Spleen (tissue), 11 donors: Measurements from ENCODE around the gene TRPM1. TPM values are rescaled to one million over a fixed set of nuclear protein-coding genes. Genes with fewer than 3 reads are reported as not detected.
A peak's percentile ranks its signal among the peaks of the same experiment; 100 is the strongest.

Experiments used
- DNase-seq: peaks from one replicate; pipeline ENCODE4 v3.0.0-alpha.2; 2020
- H3K27ac ChIP-seq, 8 donors: fragments of 200-600 bp; sonication (generic) in 7 of 8; 1 replicate in 4 of 8; 2 replicates in 4 of 8; pipeline versions ENCODE4 v1.5.0 to v1.8.0; 2016 to 2021; ENCODE audit warnings: inconsistent platforms in 4 of 8, mild to moderate bottlenecking in 4 of 8, moderate library complexity in 1 of 8
- H3K27me3 ChIP-seq, 7 donors: fragments of 200-600 bp; sonication (generic) in 6 of 7; replicated peaks in 1 of 7; 1 replicate in 4 of 7; 2 replicates in 3 of 7; pipeline versions ENCODE4 v1.5.0 to v1.8.0; 2016 to 2021; ENCODE audit warnings: inconsistent platforms in 3 of 7, mild to moderate bottlenecking in 1 of 7
- H3K36me3 ChIP-seq, 6 donors: fragments of 200-600 bp; sonication (generic) in 5 of 6; 1 replicate in 4 of 6; 2 replicates in 2 of 6; pipeline versions ENCODE4 v1.5.0 to v1.8.0; 2016 to 2021; ENCODE audit warnings: inconsistent platforms in 2 of 6
- H3K4me1 ChIP-seq, 6 donors: fragments of 200-600 bp; sonication (generic) in 5 of 6; 1 replicate in 3 of 6; 2 replicates in 3 of 6; pipeline versions ENCODE4 v1.5.0 to v1.8.0; 2016 to 2021; ENCODE audit warnings: inconsistent platforms in 3 of 6
- H3K4me3 ChIP-seq, 8 donors: fragments of 200-600 bp; sonication (generic) in 7 of 8; 1 replicate in 4 of 8; 2 replicates in 4 of 8; pipeline versions ENCODE4 v1.5.0 to v1.8.0; 2016 to 2021; ENCODE audit warnings: inconsistent platforms in 4 of 8, mild to moderate bottlenecking in 4 of 8, moderate library complexity in 2 of 8
- H3K9me3 ChIP-seq, 8 donors: fragments of 200-600 bp; sonication (generic) in 7 of 8; 1 replicate in 4 of 8; 2 replicates in 4 of 8; pipeline versions ENCODE4 v1.5.0 to v1.8.0; 2016 to 2021; ENCODE audit warnings: inconsistent platforms in 4 of 8
- POLR2A ChIP-seq, 3 donors: fragments of 450-650 bp; IDR thresholded peaks; one replicate each; pipeline ENCODE4 v1.5.1; 2017; ENCODE audit warnings: antibody characterized with exemption in 3 of 3, mild to moderate bottlenecking in 1 of 3
- POLR2AphosphoS5 ChIP-seq, 3 donors: sonication (generic); formaldehyde crosslinking; IDR thresholded peaks; one replicate each; pipeline ENCODE4 v1.5.1; 2017; ENCODE audit warnings: antibody characterized with exemption in 3 of 3
- WGBS, 5 donors: extraction: QIAGEN DNeasy Blood & Tissue Kit in 3 of 5; methylation state at CpG; one replicate each; pipeline versions ENCODE4 v1.1.5 to v1.1.7; 2013 to 2018; 5-methylcytosine and 5-hydroxymethylcytosine counted together
- intact Hi-C: fragments of 100-400 bp; cut with DNase I; formaldehyde crosslinking; loops from one replicate; pipeline ENCODE4 v1.15.0; 2023; ENCODE audit warnings: low total_unique reads
- polyA plus RNA-seq, 3 donors: library from polyadenylated mRNA; stranded (reverse); fragments of 200-250 nt; gene quantifications; one replicate each; pipeline ENCODE4 v1.2.1, GENCODE V29; 2013
- total RNA-seq, 7 donors: library from RNA; depleted of rRNA in 3 of 7; stranded (reverse); fragments of >200 nt in 3 of 7; fragmentation: NEBNext Ultra II Directional in 4 of 7; extraction: Animal tissue kit (Norgen Biotek cat#: 25700) in 4 of 7; gene quantifications; one replicate each; pipeline versions ENCODE4 v1.1.0 to v1.2.1, GENCODE V29; 2016 to 2021
- TF ChIP-seq, protein P1 (sequence below), 11 experiments: fragments of 200-600 bp in 7 of 11; fragments of 450-650 bp in 4 of 11; sonication (generic) in 4 of 11; IDR thresholded peaks in 8 of 11; conservative IDR thresholded peaks in 3 of 11; 1 replicate in 7 of 11; 2 replicates in 4 of 11; pipeline versions ENCODE4 v1.4.0 to v1.8.0; 2016 to 2021; ENCODE audit warnings: antibody characterized with exemption in 11 of 11, inconsistent platforms in 4 of 11, mild to moderate bottlenecking in 1 of 11
- donor health status: healthy with polysubstance abuse.
- donor health status: DM: no; HTN: no; CAD: no; lungs with moderate emphysema.
- donor health status: DM: no; HTN: no; CAD: no.
- donor health status: Bipolar disorder and iron deficiency.
- donor health status: healthy.
- donor health status: DM: no; HTN: no; CAD: no.
- donor health status: DM: yes; HTN: yes; CAD: no.

TRPM1 gene
- total and polyA plus RNA-seq, 10 donors = 0.06 to 0.42 TPM; not detected in 8

DNA sequence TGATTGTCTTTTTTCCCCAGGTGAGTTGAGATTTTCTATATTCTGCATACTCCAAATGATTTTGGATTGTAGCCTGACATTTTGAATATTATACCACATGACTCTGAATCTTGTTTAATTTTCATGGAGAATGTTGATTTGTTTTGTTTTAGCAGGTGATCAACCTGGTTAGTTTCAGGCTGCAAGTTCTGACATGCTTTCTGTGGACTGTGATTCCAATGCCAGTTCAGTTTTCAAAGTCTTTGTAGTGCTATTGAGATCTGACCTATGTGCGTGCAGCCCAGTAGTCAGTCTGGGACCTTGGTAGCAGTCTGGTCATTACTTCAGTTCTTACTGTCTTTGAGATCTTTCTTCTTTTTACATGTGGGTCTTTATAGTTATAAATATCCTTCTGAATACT, 91.5 kb downstream of the TRPM1 start:
- WGBS, 5 donors = 94 to 100% (median 100%) methylated on average over 1 of the region's 1 CpG
- Histone ChIP-seq H3K9me3 (peaks cover 0 to 22% (median 18%) of the 10 kb centered on the region in 8 donors), H3K4me1 (peaks cover 0 to 34% (median 20%) of the 10 kb centered on the region in 6 donors), H3K36me3 (no peaks in the 10 kb centered on the region), H3K27me3 (no peaks in the 10 kb centered on the region), H3K4me3 (no peak overlapping the region), H3K27ac (no peak overlapping the region)
- TF ChIP-seq, protein P1, sequence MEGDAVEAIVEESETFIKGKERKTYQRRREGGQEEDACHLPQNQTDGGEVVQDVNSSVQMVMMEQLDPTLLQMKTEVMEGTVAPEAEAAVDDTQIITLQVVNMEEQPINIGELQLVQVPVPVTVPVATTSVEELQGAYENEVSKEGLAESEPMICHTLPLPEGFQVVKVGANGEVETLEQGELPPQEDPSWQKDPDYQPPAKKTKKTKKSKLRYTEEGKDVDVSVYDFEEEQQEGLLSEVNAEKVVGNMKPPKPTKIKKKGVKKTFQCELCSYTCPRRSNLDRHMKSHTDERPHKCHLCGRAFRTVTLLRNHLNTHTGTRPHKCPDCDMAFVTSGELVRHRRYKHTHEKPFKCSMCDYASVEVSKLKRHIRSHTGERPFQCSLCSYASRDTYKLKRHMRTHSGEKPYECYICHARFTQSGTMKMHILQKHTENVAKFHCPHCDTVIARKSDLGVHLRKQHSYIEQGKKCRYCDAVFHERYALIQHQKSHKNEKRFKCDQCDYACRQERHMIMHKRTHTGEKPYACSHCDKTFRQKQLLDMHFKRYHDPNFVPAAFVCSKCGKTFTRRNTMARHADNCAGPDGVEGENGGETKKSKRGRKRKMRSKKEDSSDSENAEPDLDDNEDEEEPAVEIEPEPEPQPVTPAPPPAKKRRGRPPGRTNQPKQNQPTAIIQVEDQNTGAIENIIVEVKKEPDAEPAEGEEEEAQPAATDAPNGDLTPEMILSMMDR (IDR thresholded peaks at IDR 0.05 in 8 of 11, conservative IDR thresholded peaks at IDR 0.05 in 3 of 11) = no peak
- TF ChIP-seq POLR2A (IDR thresholded peaks at IDR 0.05) (no peak), POLR2AphosphoS5 (IDR thresholded peaks at IDR 0.05) (no peak)
- no peak for DNase-seq
- intact Hi-C loops = no loop called here

DNA sequence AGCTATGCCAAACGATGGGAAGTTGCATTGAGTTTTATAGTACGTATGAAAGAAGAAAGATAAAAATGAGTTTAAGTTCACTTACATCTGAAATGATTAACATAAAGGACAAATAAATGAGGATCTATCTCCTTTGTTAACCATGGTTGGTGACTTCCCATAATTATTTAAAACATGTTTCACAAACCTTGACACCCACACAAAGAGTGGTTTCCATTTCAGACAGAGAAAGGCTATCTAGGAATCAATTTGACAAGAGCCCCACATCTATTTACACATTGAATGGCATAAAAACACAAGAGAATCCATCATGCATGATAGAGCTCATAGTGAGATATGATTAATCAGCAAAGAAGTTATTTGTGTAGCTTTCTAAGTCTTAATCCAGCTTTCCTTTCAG, 95.9 kb downstream of the TRPM1 start:
- H3K4me3 ChIP-seq = no peak overlapping the region
- intact Hi-C loops = no loop called here
- TF ChIP-seq, protein P1 (IDR thresholded peaks at IDR 0.05 in 8 of 11, conservative IDR thresholded peaks at IDR 0.05 in 3 of 11) = no peak
- TF ChIP-seq POLR2A (IDR thresholded peaks at IDR 0.05) = no peak
- TF ChIP-seq POLR2AphosphoS5 (IDR thresholded peaks at IDR 0.05) = no peak
- H3K27ac ChIP-seq = no peak overlapping the region
- 64 to 75% (median 65%) methylated on average over 2 of the region's 2 CpGs for WGBS, 5 donors
- no peaks in the 10 kb centered on the region for H3K36me3 ChIP-seq
- no peak for DNase-seq
- H3K27me3 ChIP-seq = no peaks in the 10 kb centered on the region
- peaks cover 0 to 47% (median 28%) of the 10 kb centered on the region in 6 donors for H3K4me1 ChIP-seq
- H3K9me3 ChIP-seq = no peaks in the 10 kb centered on the region

DNA sequence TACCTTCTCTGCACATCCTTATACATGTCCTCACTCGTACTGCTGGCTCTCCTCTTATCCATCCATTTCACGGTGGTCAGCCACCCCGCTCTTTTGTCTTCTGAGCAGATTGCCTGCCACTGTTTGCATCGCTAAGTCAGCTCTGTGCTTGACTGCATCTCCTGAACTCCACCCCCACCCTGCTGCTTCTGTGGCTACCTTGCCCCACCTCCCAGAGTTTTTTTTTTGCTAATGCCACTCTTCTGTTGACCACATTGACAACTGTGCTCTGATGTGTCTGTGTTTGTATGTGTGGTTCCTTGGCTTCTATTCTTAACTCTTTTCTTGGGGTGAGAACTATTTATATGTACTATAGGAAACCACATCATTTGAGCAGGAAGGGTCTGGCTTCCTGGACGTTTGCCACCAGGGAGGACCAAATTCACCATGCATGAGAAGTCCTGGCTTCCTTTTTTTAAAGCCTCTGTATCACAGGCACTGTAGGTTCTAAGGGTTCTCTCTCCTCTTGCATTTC, 97.2 kb downstream of the TRPM1 start:
- DNase-seq = no peak
- peaks cover 0 to 47% (median 28%) of the 10 kb centered on the region in 6 donors for H3K4me1 ChIP-seq
- H3K4me3 ChIP-seq = peak overlapping the region in 1 of 8 donors; percentile 9
- H3K27me3 ChIP-seq = no peaks in the 10 kb centered on the region
- H3K9me3 ChIP-seq = no peaks in the 10 kb centered on the region
- TF ChIP-seq, protein P1 (IDR thresholded peaks at IDR 0.05 in 8 of 11, conservative IDR thresholded peaks at IDR 0.05 in 3 of 11) = no peak
- TF ChIP-seq POLR2AphosphoS5 (IDR thresholded peaks at IDR 0.05) (peak in 2 of 3 donors; percentile 21 to 63), POLR2A (IDR thresholded peaks at IDR 0.05) (no peak)
- intact Hi-C loops = no loop called here
- H3K36me3 ChIP-seq = no peaks in the 10 kb centered on the region
- 10 to 23% (median 13%) methylated on average over 5 of the region's 5 CpGs for WGBS, 5 donors
- H3K27ac ChIP-seq = peak overlapping the region in 6 of 8 donors; percentile 1 to 60 (median 36)

DNA sequence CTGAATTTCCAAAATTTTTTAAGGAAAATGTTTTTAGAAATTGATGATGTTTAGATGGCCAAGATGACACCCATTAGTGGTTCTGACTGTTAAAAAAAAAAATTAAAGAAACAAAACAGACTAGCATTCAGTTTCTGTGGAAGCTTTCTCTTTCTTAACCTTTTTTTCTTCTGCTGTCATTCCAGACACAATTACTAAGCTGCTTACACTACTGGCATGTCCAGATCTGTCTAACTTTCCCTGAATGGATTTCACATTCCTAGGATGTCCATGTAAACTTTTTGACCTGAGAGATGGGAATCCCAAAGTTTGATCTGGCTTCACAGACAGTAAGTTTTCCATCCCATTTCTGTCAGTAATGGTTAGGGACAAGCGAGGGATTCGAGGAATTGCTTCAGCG, 99.8 kb downstream of the TRPM1 start:
- 86 to 98% (median 95%) methylated on average over 3 of the region's 3 CpGs for WGBS, 5 donors

More for the DNA sequence above, 99.8 kb downstream of the TRPM1 start:
- Histone ChIP-seq H3K9me3 (peaks cover 0 to 5% (median 0%) of the 10 kb centered on the region in 8 donors), H3K27ac (no peak overlapping the region), H3K36me3 (no peaks in the 10 kb centered on the region), H3K4me1 (peaks cover 0 to 42% (median 28%) of the 10 kb centered on the region in 6 donors), H3K4me3 (no peak overlapping the region), H3K27me3 (no peaks in the 10 kb centered on the region)
- no peak for DNase-seq
- intact Hi-C loops = no loop called here
- TF ChIP-seq, protein P1 (IDR thresholded peaks at IDR 0.05 in 8 of 11, conservative IDR thresholded peaks at IDR 0.05 in 3 of 11) = no peak
- TF ChIP-seq POLR2A (IDR thresholded peaks at IDR 0.05) (no peak), POLR2AphosphoS5 (IDR thresholded peaks at IDR 0.05) (no peak)
